Measurements from ENCODE around the gene MYO3B. TPM values are rescaled to one million over a fixed set of nuclear protein-coding genes. Genes with fewer than 3 reads are reported as not detected.

Gene MYO3B
- total and polyA plus RNA-seq, 2 donors (not counting 3 experiments of a cell fraction or from before 2014, with no cell fraction given): 0.03 TPM; not detected in 1

- no TSS peak for BruUV-seq (replicated peaks)
- no peak for TF ChIP-seq GATA2 (IDR thresholded peaks at IDR 0.05; ENCODE audit: insufficient read depth, insufficient read length, low read depth, low read length)
- no peak for TF ChIP-seq MAX (IDR thresholded peaks at IDR 0.05; ENCODE audit: insufficient read depth, insufficient read length)
- no peak for TF ChIP-seq MYC (IDR thresholded peaks at IDR 0.05; ENCODE audit: low read depth, low read length)
- no peak for TF ChIP-seq CTCF (IDR thresholded peaks at IDR 0.05; ENCODE audit: extremely low read depth in 1 of 2, insufficient read depth in 1 of 2, low read depth in 1 of 2, low read length in 2 of 2)
- TF ChIP-seq FOS (IDR thresholded peaks at IDR 0.05; ENCODE audit: borderline replicate concordance, insufficient read depth, low read length): no peak
- TF ChIP-seq POLR2A (IDR thresholded peaks at IDR 0.05; ENCODE audit: low read depth, low read length): no peak
- no peak for TF ChIP-seq JUN (IDR thresholded peaks at IDR 0.05; ENCODE audit: borderline replicate concordance, insufficient read depth, insufficient read length, low read depth)
- no peak for TF ChIP-seq EZH2 (IDR thresholded peaks at IDR 0.05; ENCODE audit: borderline replicate concordance, low read depth, low read length, severe bottlenecking)
- no peak for TF ChIP-seq POLR2AphosphoS5 (IDR thresholded peaks at IDR 0.05; ENCODE audit: insufficient read depth, low read depth, low read length)
- no peak for FAIRE-seq
Observed at GRCh38 chr2:170147576-170147975, 30.4 kb upstream of the MYO3B start.

More at GRCh38 chr2:170147576-170147975, 30.4 kb upstream of the MYO3B start:
- ChIA-PET POLR2A (no interaction called here), CTCF (interaction anchor here (1.5 kb wide), 1 partner anchor 15 kb away, joined by 3 read pairs; no protein-coding TSS in a partner anchor)
- H3K4me3 ChIP-seq (replicated peaks in 1 of 3; ENCODE audit: insufficient read depth in 1 of 3, low read depth in 1 of 3, low read length in 3 of 3): no peak overlapping the region
- dilution Hi-C loops (cut with MboI; ENCODE audit: extremely low pct_ligation_motif_present, low sequenced_read_pairs): no loop called here
- no peaks in the 10 kb centered on the region for H4K20me1 ChIP-seq (replicated peaks; ENCODE audit: control insufficient read depth, extremely low read depth, insufficient read depth, low read length)
- intact Hi-C loops (cut with micrococcal nuclease): no loop called here
- H3K4me1 ChIP-seq (ENCODE audit: control insufficient read depth, extremely low read depth, insufficient read depth, low read length): no peaks in the 10 kb centered on the region
- no peaks in the 10 kb centered on the region for H3K9me1 ChIP-seq (replicated peaks; ENCODE audit: control insufficient read depth, extremely low read depth, insufficient read depth, low read length)
- no peaks in the 10 kb centered on the region for H3K36me3 ChIP-seq (ENCODE audit: control insufficient read depth in 2 of 2, extremely low read depth in 1 of 2, insufficient read depth in 2 of 2, low read length in 2 of 2)
- no peaks in the 10 kb centered on the region for H3K27me3 ChIP-seq (ENCODE audit: control insufficient read depth in 2 of 2, insufficient read depth in 2 of 2, low read length in 2 of 2)
- no peak for DNase-seq (ENCODE audit: low read depth, low spot score)
- no peaks in the 10 kb centered on the region for H3K9me3 ChIP-seq (replicated peaks; ENCODE audit: control insufficient read depth, insufficient read depth, low read length)
- no peak overlapping the region for H2AFZ ChIP-seq (ENCODE audit: low read depth, low read length)
- no peak overlapping the region for H3K27ac ChIP-seq (ENCODE audit: insufficient read depth, low read depth, low read length)
- H3K4me2 ChIP-seq (ENCODE audit: insufficient read depth, low read length): no peak overlapping the region
- H3K9ac ChIP-seq (replicated peaks; ENCODE audit: extremely low read depth, insufficient read depth, low read length): no peak overlapping the region
- H3K79me2 ChIP-seq (ENCODE audit: control insufficient read depth, insufficient read depth, low read length): no peaks in the 10 kb centered on the region
